Osteoblast (primary cell): ENCODE results near the gene SIPA1L3. TPM values are rescaled to one million over a fixed set of nuclear protein-coding genes. Genes with fewer than 3 reads are reported as not detected.
"Not testable (repeated sequence)": the region's sequence is repeated elsewhere in the genome, so short reads cannot be mapped to it uniquely, and the experiment has no call there.

Experiments
- DNase-seq: peaks from one replicate; pipeline ENCODE4 v3.0.0; 2011; ENCODE audit warnings: low spot score, mixed read lengths; ENCODE audit not compliant: insufficient read length; ENCODE audit errors: missing footprints
- H2AFZ ChIP-seq: 2 replicates; pipeline ENCODE4 v1.6.0; 2011; ENCODE audit warnings: mild to moderate bottlenecking, low read length
- H3K27ac ChIP-seq: 2 replicates; pipeline ENCODE4 v1.5.1; 2011; ENCODE audit warnings: mild to moderate bottlenecking, low read depth, low read length, moderate library complexity
- H3K27me3 ChIP-seq: 2 replicates; pipeline ENCODE4 v1.6.0; 2012; ENCODE audit warnings: mild to moderate bottlenecking, control low read depth, inconsistent platforms, low read length, moderate library complexity; ENCODE audit not compliant: insufficient read depth
- H3K36me3 ChIP-seq: 2 replicates; pipeline ENCODE4 v1.5.1; 2011; ENCODE audit warnings: mild to moderate bottlenecking, low read length, control low read depth, moderate library complexity; ENCODE audit not compliant: insufficient read depth
- H3K4me1 ChIP-seq: 2 replicates; pipeline ENCODE4 v1.5.1; 2011; ENCODE audit warnings: mild to moderate bottlenecking, low read length, control low read depth, moderate library complexity; ENCODE audit not compliant: insufficient read depth
- H3K4me2 ChIP-seq: 2 replicates; pipeline ENCODE4 v1.6.0; 2011; ENCODE audit warnings: mild to moderate bottlenecking, low read length; ENCODE audit not compliant: insufficient read depth
- H3K4me3 ChIP-seq: fragments of 200-600 bp; sonication (generic); 3 replicates; pipeline ENCODE4 v1.5.1; 2012; ENCODE audit warnings: mild to moderate bottlenecking, low read length, inconsistent platforms; ENCODE audit not compliant: insufficient read depth
- H3K79me2 ChIP-seq: 2 replicates; pipeline ENCODE4 v1.6.0; 2012; ENCODE audit warnings: mild to moderate bottlenecking, low read length, control low read depth, inconsistent platforms; ENCODE audit not compliant: insufficient read depth
- H3K9me3 ChIP-seq: 2 replicates; pipeline ENCODE4 v1.5.1; 2011; ENCODE audit warnings: low read depth, low read length, control low read depth
- H4K20me1 ChIP-seq: 2 replicates; pipeline ENCODE4 v1.6.0; 2012; ENCODE audit warnings: mild to moderate bottlenecking, low read length, control low read depth; ENCODE audit not compliant: insufficient read depth
- total RNA-seq: library from RNA; depleted of rRNA; stranded (reverse); fragments of >200 nt; gene quantifications from 2 replicates; pipeline ENCODE4 v1.2.3, GENCODE V29; 2012
- TF ChIP-seq, protein P1 (sequence below): IDR thresholded peaks from 2 replicates; pipeline ENCODE4 v1.5.1; 2011; ENCODE audit warnings: mild to moderate bottlenecking, low read depth, low read length, moderate library complexity; ENCODE audit errors: extremely low read depth

SIPA1L3 gene
- total RNA-seq, 1 donor: 17.4 TPM

DNA sequence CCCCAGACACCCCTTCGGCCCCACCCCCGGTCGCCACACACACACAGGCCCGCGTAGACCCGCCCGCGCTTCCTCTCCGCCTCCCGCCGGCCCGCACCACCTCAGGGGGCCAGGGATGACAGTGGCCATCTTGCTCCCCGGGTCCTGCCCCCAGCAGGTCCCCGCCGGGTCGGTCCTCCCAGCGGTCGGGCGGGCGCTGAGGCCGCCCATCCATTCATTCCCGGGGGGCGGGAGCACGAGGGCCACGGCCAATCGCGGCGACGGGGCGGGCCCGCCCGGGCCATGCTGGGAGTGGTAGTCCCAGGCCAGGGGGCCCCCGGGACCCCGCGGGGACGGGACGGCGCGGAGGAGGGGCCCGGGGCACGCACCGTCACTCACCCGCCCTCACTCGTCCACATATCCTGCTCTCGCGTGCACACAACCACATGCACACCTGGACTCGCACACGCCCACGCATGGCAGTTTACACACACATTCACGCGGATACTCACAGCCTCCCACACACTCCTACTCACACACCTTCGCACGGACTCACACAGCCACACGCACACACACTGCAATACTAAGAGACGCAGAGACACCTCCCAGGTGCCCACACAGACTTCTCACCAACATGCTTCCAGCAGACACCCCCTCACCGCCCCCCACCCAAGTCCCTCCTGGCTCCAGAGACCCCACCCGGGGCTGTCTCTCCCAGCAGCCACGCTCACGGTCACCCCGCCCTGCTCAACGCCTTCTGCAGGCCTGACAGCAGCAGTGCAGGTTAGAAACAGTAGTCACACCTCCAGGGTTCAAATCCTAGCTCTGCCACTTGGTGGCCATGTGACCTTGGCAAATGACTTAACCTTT is 317.2 kb downstream of the SIPA1L3 start, which contains the start of gene DPF1:
TSS of gene DPF1 (minus strand) at position 209 of the 849 bp plus-strand sequence. CDS start at position 129, 80 bp downstream.
- Histone ChIP-seq H2AFZ (peak within 1 kb of the TSS; percentile 61), H3K27ac (no peak within 1 kb of the TSS), H3K36me3 (no peaks in the 10 kb centered on the region), H4K20me1 (no peaks in the 10 kb centered on the region), H3K4me3 (peak within 1 kb of the TSS; percentile 76), H3K9me3 (no peaks in the 10 kb centered on the region), H3K79me2 (no peaks in the 10 kb centered on the region), H3K4me2 (peak within 1 kb of the TSS; percentile 93), H3K4me1 (peaks cover 12% of the 10 kb centered on the region), H3K27me3 (peaks cover 3% of the 10 kb centered on the region)
- DNase-seq: peak; percentile 100
- TF ChIP-seq, protein P1, sequence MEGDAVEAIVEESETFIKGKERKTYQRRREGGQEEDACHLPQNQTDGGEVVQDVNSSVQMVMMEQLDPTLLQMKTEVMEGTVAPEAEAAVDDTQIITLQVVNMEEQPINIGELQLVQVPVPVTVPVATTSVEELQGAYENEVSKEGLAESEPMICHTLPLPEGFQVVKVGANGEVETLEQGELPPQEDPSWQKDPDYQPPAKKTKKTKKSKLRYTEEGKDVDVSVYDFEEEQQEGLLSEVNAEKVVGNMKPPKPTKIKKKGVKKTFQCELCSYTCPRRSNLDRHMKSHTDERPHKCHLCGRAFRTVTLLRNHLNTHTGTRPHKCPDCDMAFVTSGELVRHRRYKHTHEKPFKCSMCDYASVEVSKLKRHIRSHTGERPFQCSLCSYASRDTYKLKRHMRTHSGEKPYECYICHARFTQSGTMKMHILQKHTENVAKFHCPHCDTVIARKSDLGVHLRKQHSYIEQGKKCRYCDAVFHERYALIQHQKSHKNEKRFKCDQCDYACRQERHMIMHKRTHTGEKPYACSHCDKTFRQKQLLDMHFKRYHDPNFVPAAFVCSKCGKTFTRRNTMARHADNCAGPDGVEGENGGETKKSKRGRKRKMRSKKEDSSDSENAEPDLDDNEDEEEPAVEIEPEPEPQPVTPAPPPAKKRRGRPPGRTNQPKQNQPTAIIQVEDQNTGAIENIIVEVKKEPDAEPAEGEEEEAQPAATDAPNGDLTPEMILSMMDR: no peak

DNA sequence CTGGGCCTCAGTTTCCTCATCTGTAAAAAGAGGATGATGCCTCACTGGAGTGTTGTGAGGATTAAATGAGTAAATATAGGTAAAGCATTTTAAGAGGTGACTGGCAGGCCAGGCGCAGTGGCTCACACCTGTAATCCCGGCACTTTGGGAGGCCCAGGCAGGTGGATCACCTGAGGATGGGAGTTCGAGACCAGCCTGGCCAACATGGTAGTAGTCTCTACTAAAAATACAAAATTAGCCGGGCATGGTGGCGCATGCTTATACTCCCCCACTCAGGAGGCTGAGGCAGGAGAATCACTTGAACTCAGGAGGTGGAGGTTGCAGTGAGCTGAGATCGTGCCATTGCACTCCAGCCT is 317.8 kb downstream of the SIPA1L3 start:
- not testable (repeated sequence) for DNase-seq, H4K20me1 ChIP-seq
- peak overlapping the region; percentile 93 for H3K4me2 ChIP-seq

DNA sequence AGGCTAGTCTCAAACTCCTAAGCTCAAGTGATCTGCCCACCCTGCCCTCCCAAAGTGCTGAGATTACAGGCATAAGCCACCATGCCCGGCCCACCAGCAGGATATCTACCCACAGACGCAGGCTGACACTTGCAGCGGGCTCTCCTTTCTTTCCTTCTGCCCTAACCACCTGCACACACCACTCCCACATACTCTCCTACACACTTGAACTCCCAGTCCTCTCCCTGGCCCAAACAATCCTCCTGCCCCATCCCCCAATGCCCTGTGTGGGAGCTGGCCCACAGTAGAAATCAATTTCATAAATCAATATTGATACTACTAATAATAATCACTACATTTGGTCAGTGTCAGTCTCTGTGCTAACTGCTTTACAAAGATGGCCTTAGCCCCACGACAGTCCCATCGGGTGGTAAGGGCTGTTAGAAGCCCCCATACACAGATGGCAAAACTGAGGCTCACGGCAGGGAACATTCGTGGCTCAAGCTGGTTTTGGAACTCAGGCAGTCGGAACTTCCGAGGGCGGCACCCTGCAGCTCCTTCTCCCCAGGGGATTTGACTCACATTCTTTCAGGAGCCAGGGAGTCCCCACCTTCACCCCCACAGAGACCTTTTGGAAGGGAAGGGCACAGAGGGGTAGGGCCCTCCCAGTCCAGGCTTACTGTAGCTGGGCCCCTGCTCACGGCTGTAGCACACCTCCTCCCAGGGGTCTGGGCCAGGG is 320.4 kb downstream of the SIPA1L3 start:
- TF ChIP-seq, protein P1: no peak
- no peaks in the 10 kb centered on the region for H3K36me3 ChIP-seq
- H4K20me1 ChIP-seq: no peaks in the 10 kb centered on the region
- H3K27me3 ChIP-seq: peaks cover 6% of the 10 kb centered on the region
- H3K9me3 ChIP-seq: no peaks in the 10 kb centered on the region
- H2AFZ ChIP-seq: no peak overlapping the region
- H3K27ac ChIP-seq: no peak overlapping the region
- H3K4me3 ChIP-seq: no peak overlapping the region
- no peak overlapping the region for H3K4me2 ChIP-seq
- peak; percentile 88 for DNase-seq
- peaks cover 12% of the 10 kb centered on the region for H3K4me1 ChIP-seq
- no peaks in the 10 kb centered on the region for H3K79me2 ChIP-seq

More for the DNA sequence above, 317.8 kb downstream of the SIPA1L3 start:
- peaks cover 12% of the 10 kb centered on the region for H3K4me1 ChIP-seq
- H3K4me3 ChIP-seq, H3K27me3 ChIP-seq, H3K36me3 ChIP-seq, H2AFZ ChIP-seq, H3K27ac ChIP-seq, H3K79me2 ChIP-seq, H3K9me3 ChIP-seq: not testable (repeated sequence)

DNA sequence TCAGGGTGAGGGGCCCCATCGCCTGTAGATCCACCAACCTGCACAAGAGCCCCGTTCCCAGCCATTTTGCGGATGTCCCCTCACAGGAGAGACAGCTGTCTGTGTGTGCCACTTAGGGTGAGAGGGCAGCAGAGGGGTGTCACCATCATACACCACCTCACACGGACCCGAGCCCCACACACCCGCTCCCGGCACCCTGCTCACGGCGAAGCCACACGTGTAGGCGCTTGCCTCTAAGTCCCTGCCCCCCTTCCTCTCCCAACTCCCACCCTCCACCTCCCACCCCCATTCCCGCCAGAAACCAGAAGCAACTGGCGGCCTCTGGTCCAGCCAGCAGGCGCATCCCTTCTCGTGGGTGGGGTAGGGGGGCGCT is 321.0 kb downstream of the SIPA1L3 start:
- H3K36me3 ChIP-seq: no peaks in the 10 kb centered on the region
- no peak overlapping the region for H3K4me3 ChIP-seq
- H4K20me1 ChIP-seq: no peaks in the 10 kb centered on the region
- no peak overlapping the region for H2AFZ ChIP-seq
- H3K27me3 ChIP-seq: peaks cover 6% of the 10 kb centered on the region
- H3K4me2 ChIP-seq: no peak overlapping the region
- DNase-seq: peak; percentile 72
- TF ChIP-seq, protein P1: no peak
- H3K9me3 ChIP-seq: no peaks in the 10 kb centered on the region
- H3K79me2 ChIP-seq: no peaks in the 10 kb centered on the region
- H3K27ac ChIP-seq: no peak overlapping the region
- H3K4me1 ChIP-seq: peaks cover 12% of the 10 kb centered on the region
